Medulla oblongata (tissue), 1 donor: ENCODE data around the gene FBXO11.
"Not testable (repeated sequence)": the region's sequence is repeated elsewhere in the genome, so short reads cannot be mapped to it uniquely, and the experiment has no call there.

ENCODE experiments used
- DNase-seq: peaks from one replicate; pipeline ENCODE4 v3.0.0-alpha.2; 2015; ENCODE audit errors: extremely low spot score

Gene FBXO11

DNA sequence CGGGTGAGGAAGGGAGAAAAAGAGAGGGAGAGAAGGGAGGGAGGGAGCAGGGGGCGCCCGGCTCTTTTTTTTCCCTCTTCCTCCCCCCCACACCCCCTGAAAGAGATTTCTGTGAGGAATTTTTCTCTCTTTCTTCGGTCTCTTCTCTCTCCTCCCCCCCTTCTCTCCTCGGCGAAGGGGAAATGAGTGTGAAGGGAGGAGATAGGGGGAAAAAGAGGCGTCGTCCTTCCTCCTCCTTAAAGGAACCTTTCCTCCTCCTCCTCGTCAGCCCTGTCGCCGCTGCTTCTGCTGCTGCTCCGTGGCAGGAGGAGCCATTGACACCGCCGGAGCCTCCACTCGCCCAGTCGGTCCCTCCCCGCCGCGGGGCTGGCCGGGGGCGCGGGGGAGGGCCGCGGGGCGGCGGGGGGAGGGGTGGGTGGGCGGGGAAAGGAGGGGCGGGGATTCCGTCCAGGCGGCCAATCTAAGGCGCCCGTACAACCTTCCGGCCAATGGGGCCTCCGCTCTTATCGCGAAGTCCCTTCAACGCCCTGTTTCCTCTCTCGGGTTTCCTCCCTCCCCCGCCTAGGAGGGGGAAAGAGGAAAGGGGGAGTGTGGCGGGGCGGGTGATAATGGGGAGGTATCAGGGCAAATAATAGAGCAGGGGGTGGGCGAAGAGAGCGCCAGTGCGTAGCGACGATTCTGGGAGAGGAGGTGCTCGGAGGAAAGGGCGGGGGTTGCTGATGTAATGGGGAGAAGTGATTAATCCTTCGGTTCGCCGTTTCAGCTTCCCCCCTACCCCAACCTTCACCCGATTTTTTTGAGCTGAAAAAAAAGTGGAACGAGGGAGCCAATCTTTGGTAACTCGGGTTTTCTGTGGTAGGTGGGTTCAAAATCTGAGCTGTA lies at the start of gene FBXO11:
FBXO11 (minus strand) TSS at position 342 of the 882 bp plus-strand sequence. CDS start 778 bp downstream, outside the sequence.
- DNase-seq, result peak; percentile 99

DNA sequence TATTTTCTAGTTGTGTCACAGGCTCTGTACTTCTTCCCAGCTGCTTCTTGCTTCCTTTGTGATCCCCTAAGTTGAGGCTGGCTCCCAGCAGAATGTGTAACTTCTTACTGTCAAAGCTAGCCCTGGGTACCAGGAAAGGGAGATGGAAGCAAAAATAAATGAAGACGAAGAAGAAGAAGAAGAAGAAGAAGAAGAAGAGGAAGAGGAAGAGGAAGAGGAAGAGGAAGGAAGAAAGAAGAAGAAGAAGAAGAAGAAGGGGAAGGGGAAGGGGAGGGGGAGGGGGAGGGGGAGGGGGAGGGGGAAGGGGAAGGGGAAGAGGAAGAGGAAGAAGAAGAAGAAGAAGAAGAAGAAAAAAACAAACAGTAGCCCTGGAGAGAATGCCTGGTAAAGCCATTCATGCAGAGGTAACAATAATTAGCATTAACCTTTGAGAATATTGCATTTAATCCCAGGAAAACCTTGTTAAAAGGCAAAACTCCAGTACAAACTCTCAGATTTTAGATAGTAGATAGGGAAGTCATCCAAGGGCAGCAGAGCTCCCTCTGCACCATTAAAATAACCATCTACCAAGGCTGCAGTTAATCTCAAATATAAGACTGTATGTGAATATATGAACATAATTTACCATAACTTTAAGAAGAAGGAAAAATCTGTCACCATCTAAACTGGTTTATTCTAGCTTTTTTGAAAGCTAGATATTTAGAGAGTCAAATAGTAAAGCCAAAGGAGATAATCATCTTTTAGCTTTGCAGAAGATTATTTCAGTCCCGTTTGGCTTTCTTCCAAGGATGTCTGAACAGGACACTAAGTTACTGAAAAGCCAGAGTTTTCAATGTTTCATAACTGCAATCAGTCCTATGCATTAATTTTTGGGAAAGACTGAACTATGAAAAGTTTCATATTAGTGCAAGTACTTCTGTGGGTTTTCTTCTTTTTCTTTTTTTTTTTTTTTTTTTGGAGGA lies 44.3 kb upstream of the FBXO11 start:
- no peak for DNase-seq

DNA sequence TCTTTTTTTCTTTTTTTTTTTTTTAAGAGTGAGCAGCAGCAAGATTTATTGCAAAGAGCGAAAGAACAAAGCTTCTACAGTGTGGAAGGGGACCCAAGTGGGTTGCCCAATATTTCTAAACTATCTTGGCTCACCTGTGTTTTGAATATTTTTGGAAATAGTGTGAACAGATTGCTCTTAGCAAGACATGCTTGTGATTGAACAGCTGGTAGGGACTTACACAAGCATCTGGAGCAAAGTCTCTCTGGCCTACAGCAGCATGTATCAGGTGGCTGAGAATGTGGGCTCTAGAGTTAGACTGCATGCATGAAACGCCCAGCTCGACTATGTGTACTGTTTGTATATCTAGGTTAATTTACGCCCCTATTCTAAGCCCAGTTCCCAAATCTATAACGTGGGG lies 40.3 kb upstream of the FBXO11 start:
- no peak for DNase-seq

DNA sequence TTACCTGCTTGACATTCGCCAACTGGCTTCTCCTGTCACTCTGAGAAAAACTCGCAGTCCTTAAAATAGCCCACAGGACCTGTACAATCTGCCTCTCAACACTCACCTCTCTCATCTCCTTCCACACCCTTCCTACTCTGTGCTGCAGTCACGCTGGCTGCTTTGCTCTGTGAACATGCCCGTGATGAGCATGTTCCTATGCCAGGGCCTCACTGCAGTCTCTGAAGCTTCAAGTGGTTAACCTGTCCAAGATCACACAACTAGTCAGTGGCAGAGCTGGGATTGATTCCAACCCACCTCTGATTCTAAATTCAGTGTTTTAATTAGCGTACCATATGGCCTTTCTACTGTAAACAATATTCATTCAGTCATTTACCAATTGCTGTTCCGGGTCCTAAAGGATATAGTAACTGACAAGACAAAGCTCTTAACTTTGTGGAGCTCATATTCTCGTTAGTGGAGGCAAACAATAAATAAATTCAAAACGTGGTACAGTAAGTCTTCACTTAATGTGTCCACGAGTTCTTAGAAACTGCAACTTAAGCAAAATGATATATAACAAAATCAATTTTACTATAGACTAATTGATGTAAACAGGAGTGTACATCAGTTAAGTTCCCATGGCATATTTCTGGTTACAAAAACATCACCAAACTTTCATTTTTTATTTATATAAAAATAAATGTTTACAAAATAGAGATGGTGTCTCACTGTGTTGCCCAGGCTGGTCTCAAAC lies 38.9 kb upstream of the FBXO11 start:
- DNase-seq, result no peak

DNA sequence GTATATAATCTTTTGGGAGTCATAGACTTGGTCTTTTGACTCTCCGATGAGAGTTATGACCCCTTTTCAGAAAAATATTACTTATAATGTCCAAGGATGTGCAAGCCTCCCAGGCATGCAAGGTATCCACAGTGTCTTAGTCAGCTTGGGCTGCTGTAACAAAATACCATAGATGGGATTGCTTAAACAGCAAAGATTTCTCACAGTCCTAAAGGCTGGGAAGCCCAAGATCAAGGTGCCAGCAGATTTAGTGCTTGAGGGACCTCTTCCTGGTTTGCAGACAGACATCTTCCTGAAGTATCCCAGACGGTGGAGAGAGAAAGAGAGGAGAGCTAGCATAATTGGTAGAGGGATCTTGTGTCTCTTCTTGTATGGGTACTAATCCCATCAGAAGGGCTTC lies 35.6 kb upstream of the FBXO11 start:
- no peak for DNase-seq

DNA sequence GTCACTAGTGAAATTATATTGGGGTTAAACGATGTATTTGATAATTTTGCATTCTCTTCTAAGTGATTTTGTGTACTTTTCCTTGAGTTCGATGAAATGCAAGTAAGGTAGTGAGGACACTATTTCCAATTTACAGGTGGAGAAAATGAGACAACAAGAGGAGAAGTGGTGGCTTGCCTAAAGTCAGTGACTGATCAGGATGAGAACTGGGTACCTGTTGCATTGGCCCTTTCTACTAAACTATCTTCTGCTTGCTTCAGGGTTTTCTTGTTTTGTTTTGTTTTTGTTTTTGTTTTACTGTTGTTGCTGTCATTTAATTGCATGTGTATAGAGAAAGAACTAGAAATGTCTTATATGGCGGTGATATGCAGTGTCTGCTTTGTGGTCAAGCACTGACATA lies 31.4 kb upstream of the FBXO11 start:
- DNase-seq, result no peak

DNA sequence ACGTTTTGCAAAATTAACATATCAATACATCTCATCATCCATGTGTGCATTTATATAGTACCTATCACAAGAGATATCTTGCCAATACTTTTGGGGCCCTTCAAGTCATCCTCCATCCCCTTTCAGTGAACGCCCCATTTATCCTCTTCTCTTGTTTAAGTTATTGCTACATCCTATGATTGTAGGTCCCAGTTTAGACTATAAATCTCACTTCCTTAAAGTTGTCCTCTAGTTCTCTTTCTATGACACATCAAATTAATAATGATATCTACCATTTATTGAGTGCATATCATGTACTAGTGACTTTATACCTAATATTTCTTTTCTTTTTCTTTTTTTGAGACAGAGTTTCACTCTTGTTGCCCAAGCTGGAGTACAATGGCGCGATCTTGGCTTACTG lies 28.8 kb upstream of the FBXO11 start:
- DNase-seq, result no peak

DNA sequence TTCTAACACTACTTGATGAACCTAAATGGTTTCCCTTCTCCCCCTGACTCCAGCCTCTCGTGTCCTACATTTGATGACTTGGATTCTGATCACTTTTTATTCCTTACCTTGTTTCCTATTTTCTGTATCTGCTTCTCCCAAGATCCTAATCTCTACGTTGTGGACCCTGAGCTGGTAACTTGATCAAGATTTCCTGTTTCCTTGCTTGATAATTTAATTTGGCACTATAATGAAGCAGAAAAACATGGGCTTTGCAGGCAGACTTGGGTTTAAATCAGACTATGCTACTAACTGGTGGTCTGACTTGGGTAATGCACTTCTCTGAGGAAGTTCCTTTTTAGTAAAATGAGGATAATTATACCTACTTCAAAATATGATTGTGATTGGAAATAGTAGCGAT lies 11.7 kb upstream of the FBXO11 start:
- no peak for DNase-seq

DNA sequence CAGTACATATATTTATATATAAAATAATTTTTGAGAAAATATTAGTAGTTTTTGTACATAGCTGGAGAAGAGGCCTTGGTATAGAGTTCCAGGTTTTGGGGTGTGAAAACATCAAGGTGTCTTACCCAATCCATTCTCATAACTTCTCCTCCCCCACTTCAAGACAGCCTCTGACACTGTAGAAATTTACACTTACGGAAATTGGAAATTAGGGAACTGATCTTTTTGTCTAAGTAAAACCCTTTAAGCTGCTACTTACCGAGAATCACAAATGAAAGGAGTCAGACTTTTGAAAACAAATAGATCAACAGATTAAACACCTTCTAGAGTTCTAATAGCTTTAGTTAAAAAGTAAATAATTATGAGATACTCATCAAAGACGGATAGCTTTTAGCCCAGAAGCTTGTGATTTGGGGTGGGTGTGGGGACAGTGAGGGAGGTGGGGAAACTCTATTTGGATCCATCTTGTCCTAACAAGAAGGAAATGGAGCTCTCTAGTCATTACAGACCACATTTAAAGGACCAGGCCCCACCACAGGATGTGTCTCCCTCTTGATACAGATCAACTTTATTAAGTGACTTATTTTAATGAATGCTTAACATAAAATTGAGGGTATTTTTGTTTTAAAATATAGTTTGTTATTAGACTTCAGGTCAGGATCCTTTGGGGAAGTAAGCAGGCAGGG lies 11.1 kb upstream of the FBXO11 start:
- DNase-seq, result no peak

DNA sequence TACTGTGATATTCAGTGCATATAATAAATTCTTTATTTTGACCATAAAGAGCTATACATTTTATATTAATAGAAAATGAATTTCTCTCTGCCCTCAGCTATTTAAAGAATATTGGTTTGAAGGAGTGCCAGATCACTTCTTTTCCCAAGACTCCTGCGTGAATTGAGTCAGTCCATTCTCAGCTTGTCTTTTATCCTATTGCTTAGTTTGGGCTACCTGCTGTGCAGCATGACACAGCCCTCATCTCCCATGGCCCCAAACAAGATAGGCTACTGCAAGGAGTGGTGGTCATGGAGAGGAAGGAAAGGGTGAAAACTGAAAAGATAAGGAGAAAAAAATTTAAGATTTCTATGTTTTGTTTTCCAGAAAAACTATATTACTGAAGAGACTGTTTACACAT lies 10.1 kb upstream of the FBXO11 start:
- DNase-seq, result no peak

DNA sequence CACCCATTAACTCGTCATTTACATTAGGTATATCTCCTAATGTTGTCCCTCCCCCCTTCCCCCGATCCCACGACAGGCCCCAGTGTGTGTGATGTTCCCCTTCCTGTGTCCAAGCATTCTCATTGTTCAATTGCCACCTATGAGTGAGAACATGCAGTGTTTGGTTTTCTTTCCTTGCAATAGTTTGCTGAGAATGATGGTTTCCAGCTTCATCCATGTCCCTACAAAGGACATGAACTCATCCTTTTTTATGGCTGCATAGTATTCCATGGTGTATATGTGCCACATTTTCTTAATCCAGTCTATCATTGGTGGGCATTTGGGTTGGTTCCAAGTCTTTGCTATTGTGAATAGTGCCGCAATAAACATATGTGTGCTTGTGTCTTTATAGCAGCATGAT lies 4.4 kb upstream of the FBXO11 start:
- DNase-seq, result not testable (repeated sequence)

DNA sequence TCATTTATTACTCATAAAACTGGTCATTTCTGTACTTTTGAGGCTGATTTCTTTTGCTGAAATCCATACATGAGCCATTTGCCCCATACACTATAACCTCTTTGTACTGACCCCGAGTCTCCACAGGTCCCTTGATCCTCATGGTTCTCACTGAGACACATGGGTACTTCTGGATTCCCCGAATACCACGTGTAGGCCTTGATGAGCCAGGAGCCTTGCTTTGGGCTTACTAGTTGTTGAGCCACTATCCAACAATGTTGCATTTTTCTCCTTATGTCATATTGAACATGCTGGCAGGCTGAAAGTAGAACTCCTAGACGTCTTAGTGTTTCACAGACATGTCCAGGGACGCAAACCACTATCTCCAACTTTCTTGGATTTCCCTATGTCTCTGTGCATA lies 2.4 kb upstream of the FBXO11 start:
- DNase-seq, result no peak

DNA sequence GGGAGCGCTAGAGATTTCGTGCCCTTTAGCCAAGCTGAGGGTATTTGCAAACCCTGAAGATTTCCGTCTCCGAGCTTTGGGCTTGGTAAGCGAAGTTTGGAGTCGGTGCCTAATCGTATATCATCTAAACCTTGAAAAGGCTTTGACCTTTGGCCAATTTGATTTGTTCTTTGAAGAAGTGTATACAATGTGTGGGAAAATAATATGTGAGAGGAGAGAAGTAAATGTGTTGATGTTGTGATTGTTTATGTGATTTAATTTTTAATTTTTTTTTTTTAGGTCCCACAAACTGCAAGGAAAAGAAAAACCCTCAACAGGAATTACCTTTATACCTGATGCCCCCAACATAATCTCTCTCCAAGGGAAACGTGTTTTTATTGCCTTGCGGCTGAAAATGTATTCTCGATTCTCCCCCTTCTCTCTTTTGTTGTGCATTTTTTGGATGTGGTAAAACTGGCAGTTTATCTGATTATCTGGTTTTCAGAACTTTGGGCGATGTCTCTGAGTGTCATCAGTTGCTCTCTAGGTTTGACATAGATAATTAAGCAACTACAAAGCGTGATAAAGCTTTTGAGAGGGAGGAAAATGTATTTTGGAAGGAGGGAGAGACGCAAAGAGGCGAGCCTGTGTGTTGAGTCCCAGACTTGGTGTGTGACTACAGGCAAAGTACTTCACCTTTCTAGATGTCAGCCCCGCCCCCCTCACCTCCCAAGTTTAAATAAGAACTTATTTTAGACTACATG lies 912 bp upstream of the FBXO11 start:
- DNase-seq, result no peak

DNA sequence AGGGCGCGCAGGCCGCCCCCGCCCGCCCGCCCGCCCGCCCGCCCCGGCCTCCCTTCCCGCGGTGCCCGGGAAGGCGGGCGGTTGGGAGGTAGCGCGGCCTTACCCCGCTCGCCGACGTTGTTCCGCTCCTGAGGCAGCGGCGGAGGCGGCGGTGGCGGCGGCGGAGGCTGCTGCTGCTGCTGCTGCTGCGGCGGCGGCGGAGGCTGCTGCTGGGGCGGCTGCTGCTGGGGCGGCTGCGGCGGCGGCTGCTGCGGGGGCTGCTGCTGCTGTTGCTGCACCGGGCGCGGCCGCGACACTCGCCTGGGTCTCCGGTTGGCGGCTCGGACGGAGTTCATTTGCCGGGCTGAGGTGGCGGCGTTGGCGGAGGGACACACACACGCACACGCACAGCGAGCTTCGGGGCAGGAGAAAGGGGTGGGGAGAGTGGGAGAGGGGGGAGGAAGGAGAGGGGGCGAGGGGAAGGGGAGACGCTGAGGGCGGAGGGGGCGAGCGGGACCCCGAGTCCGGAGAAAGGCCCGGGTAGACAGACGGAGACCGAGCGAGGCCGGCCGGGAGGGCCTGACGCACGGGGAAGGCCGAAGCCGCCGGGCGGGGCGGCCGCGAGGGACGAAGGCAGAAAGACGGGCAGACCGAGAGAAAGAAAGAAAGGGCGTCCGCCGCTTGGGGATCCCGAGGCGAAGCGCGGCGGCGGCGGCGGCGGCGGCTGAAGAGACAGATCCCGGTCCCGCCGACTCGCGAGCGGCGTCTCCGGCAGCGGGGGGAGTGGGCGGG lies 727 bp downstream of the FBXO11 start:
- peak; percentile 48 for DNase-seq

DNA sequence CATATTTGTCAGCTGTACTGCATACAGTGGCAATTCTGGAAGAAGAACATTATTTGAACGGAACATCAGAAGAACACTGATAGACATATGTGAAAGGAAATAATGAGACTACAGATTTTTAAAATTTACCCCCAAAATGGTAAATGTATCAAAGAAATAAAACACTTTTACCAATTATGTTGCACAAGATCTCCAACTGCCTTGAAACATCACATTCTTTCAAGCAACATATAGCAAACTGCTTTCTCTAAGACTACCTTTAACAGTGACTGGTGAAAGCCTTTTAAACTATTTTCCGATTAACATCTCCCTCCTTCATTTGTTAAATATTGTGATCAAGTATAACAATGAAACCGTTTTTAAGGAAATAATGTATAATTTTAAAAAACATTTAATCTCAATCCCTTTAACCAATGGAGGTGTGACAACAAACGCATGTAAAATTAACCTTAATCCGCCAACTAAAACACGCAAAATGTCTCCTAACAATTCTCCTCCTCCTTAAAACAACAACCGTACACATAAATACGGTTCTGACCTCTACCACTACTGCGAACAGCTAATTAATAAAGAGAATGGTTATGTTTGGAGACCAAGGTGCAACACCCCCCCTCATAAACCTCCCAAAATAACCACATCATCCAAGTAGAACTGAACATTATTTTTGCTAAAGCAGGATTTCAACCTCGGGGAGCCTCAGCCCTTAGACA lies 2.4 kb downstream of the FBXO11 start:
- DNase-seq, result peak; percentile 66

DNA sequence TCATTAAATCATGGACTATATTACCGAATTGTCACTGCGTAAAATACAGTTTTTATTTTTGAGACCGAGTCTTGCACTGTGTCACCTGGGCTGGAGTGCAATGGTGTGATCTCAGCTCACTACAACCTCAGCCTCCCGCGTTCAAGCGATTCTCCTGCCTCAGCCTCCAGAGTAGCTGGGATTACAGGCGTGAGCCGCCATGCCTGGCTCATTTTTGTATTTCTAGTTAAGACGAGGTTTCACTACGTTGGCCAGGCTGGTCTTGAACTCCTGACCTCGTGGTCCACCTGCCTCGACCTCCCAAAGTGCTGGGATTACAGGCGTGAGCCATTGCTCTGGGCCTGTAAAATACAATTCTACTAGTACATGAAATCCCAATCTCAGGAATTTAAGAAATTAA lies 4.4 kb downstream of the FBXO11 start:
- not testable (repeated sequence) for DNase-seq

DNA sequence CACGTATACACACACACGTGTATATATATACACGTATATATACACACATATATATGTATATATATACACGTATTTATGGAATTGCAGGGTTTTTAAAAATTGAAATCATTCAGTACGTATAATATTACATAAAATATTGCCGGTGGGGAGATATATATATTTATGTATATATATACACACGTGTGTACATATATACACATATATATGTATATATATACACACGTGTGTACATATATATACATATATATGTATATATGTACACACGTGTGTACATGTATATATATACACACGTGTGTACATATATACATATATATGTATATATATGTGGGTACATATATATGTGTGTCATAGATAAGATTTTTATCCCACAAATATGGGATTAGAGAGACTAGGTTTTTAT lies 5.4 kb downstream of the FBXO11 start:
- no peak for DNase-seq

DNA sequence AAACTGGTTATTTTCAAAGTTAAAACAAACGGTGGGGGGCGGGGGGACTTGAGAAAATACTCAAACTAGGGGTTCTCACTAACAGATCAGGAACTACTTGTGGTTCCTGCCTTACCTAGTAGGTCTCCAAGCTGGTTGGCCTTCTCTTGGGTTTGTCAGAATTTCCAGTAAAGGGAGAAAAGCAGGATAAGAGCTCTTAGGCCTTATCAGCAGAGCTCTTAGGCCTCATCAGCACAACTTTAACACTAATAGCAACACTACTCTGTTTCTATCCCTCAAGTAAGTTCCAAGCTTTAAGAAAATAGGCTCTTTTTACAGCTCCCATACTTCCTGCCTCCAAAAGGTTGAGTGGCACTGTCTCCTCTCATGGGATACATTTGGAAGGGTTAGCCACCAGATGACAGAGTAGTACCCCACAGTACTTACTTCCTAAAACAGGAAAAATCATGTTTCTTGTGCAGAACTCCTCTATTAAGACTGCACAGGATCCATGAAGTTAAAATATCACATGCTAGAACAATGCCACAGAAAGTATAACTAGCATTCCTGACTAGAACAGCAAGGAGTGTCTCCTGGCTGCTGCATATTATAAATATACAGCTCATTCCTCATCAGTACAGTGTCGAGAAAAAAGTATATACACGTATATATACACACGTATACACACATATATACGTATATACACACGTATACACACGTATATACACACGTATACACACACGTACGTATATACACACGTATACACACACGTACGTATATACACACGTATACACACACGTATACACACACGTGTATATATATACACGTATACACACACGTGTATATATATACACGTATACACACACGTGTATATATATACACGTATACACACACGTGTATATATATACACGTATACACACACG lies 6.1 kb downstream of the FBXO11 start:
- no peak for DNase-seq
